Measurements from ENCODE around the gene SETD7.

- TF ChIP-seq, protein P1, sequence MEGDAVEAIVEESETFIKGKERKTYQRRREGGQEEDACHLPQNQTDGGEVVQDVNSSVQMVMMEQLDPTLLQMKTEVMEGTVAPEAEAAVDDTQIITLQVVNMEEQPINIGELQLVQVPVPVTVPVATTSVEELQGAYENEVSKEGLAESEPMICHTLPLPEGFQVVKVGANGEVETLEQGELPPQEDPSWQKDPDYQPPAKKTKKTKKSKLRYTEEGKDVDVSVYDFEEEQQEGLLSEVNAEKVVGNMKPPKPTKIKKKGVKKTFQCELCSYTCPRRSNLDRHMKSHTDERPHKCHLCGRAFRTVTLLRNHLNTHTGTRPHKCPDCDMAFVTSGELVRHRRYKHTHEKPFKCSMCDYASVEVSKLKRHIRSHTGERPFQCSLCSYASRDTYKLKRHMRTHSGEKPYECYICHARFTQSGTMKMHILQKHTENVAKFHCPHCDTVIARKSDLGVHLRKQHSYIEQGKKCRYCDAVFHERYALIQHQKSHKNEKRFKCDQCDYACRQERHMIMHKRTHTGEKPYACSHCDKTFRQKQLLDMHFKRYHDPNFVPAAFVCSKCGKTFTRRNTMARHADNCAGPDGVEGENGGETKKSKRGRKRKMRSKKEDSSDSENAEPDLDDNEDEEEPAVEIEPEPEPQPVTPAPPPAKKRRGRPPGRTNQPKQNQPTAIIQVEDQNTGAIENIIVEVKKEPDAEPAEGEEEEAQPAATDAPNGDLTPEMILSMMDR (conservative IDR thresholded peaks at IDR 0.05 in 1 of 2, IDR thresholded peaks at IDR 0.05 in 1 of 2; ENCODE audit: low read depth in 1 of 2, low read length in 2 of 2), result no peak
- TF ChIP-seq EZH2 (IDR thresholded peaks at IDR 0.05; ENCODE audit: low read length, missing control alignments), result no peak
Measured at GRCh38 chr4:139501527-139501926, 54.5 kb downstream of the SETD7 start.

Measured in fibroblast of lung (primary cell).